ENCODE results near the gene PPM1E.

PPM1E gene

GRCh38 chr17:58997756-58998553, 242.3 kb downstream of the PPM1E start:
- no peak overlapping the region for H3K4me3 ChIP-seq (ENCODE audit: low read depth, low read length)
- DNase-seq (ENCODE audit: low read depth), result no peak
- TF ChIP-seq CTCF (IDR thresholded peaks at IDR 0.05; ENCODE audit: control insufficient read depth, extremely low read depth, insufficient read depth), result no peak

GRCh38 chr17:58998871-58999270, 243.2 kb downstream of the PPM1E start:
- no peak for TF ChIP-seq CTCF (IDR thresholded peaks at IDR 0.05; ENCODE audit: control insufficient read depth, extremely low read depth, insufficient read depth)
- DNase-seq (ENCODE audit: low read depth), result no peak
- no peak overlapping the region for H3K4me3 ChIP-seq (ENCODE audit: low read depth, low read length)

- TF ChIP-seq CTCF (IDR thresholded peaks at IDR 0.05; ENCODE audit: control insufficient read depth, extremely low read depth, insufficient read depth), result no peak
- H3K4me3 ChIP-seq (ENCODE audit: low read depth, low read length), result no peak overlapping the region
- DNase-seq (ENCODE audit: low read depth), result no peak
Observed at GRCh38 chr17:58999500-58999899, 243.8 kb downstream of the PPM1E start.

GRCh38 chr17:59000022-59000421, 244.4 kb downstream of the PPM1E start:
- no peak for TF ChIP-seq CTCF (IDR thresholded peaks at IDR 0.05; ENCODE audit: control insufficient read depth, extremely low read depth, insufficient read depth)
- no peak overlapping the region for H3K4me3 ChIP-seq (ENCODE audit: low read depth, low read length)
- DNase-seq (ENCODE audit: low read depth), result no peak

- DNase-seq (ENCODE audit: low read depth), result no peak
- no peak overlapping the region for H3K4me3 ChIP-seq (ENCODE audit: low read depth, low read length)
- TF ChIP-seq CTCF (IDR thresholded peaks at IDR 0.05; ENCODE audit: control insufficient read depth, extremely low read depth, insufficient read depth), result no peak
Observed at GRCh38 chr17:59001158-59001814, 245.6 kb downstream of the PPM1E start.

GRCh38 chr17:59002126-59002525, 246.5 kb downstream of the PPM1E start:
- no peak for DNase-seq (ENCODE audit: low read depth)
- no peak overlapping the region for H3K4me3 ChIP-seq (ENCODE audit: low read depth, low read length)
- TF ChIP-seq CTCF (IDR thresholded peaks at IDR 0.05; ENCODE audit: control insufficient read depth, extremely low read depth, insufficient read depth), result no peak

Measured in LNCaP clone FGC (cell line).